ENCODE results near the gene LRRC37A.
"Not testable (repeated sequence)": the region's sequence is repeated elsewhere in the genome, so short reads cannot be mapped to it uniquely, and the experiment has no call there.

The LRRC37A gene

GRCh38 chr17:46287587-46287986 lies 7.3 kb upstream of the LRRC37A start:
- DNase-seq (ENCODE audit: low read depth), result not testable (repeated sequence)

GRCh38 chr17:46290906-46291546 lies 3.9 kb upstream of the LRRC37A start:
- DNase-seq (ENCODE audit: low read depth), result not testable (repeated sequence)

- not testable (repeated sequence) for DNase-seq (ENCODE audit: low read depth)
Observed at GRCh38 chr17:46291618-46292017, 3.3 kb upstream of the LRRC37A start.

- not testable (repeated sequence) for DNase-seq (ENCODE audit: low read depth)
Observed at GRCh38 chr17:46341220-46341619, 46.3 kb downstream of the LRRC37A start.

GRCh38 chr17:46342131-46342530 lies 47.2 kb downstream of the LRRC37A start:
- not testable (repeated sequence) for DNase-seq (ENCODE audit: low read depth)

- DNase-seq (ENCODE audit: low read depth), result not testable (repeated sequence)
Observed at GRCh38 chr17:46348345-46348744, 53.4 kb downstream of the LRRC37A start.

GRCh38 chr17:46349060-46349459 lies 54.1 kb downstream of the LRRC37A start:
- not testable (repeated sequence) for DNase-seq (ENCODE audit: low read depth)

- DNase-seq (ENCODE audit: low read depth), result not testable (repeated sequence)
Observed at GRCh38 chr17:46353856-46354255, 58.9 kb downstream of the LRRC37A start.

- DNase-seq (ENCODE audit: low read depth), result not testable (repeated sequence)
Observed at GRCh38 chr17:46361145-46361735, 66.3 kb downstream of the LRRC37A start.

GRCh38 chr17:46361755-46362154 lies 66.8 kb downstream of the LRRC37A start, which contains the start of gene ARL17B:
TSS of gene ARL17B (minus strand) at chr17:46361766. CDS start at chr17:46358397, 3,369 bp downstream.
- DNase-seq (ENCODE audit: low read depth), result peak; percentile 89

GRCh38 chr17:46367520-46367919 lies 72.6 kb downstream of the LRRC37A start:
- not testable (repeated sequence) for DNase-seq (ENCODE audit: low read depth)

- DNase-seq (ENCODE audit: low read depth), result not testable (repeated sequence)
Observed at GRCh38 chr17:46372236-46373229, 77.6 kb downstream of the LRRC37A start.

GRCh38 chr17:46373418-46373817 lies 78.5 kb downstream of the LRRC37A start:
- not testable (repeated sequence) for DNase-seq (ENCODE audit: low read depth)

- DNase-seq (ENCODE audit: low read depth), result not testable (repeated sequence)
Observed at GRCh38 chr17:46383118-46383517, 88.2 kb downstream of the LRRC37A start.

- not testable (repeated sequence) for DNase-seq (ENCODE audit: low read depth)
Observed at GRCh38 chr17:46385491-46385890, 90.6 kb downstream of the LRRC37A start.
